BLaER1 treated with 17β-estradiol and CSF1 and Interleukin-3, amounts not matched to agents 10 nM and 100 nM (cell line): Measurements from ENCODE around the gene RUSF1.

Experiments used
- H3K27ac ChIP-seq, 11 experiments: shearing (Covaris generic); formaldehyde crosslinking; 2 replicates each; pipeline ENCODE4 v1.8.1; 2022
- H3K27me3 ChIP-seq, 11 experiments: shearing (Covaris generic); formaldehyde crosslinking; 2 replicates each; pipeline ENCODE4 v1.8.1; 2022
- H3K36me3 ChIP-seq, 11 experiments: shearing (Covaris generic); formaldehyde crosslinking; 2 replicates each; pipeline ENCODE4 v1.8.1; 2022
- H3K4me1 ChIP-seq, 10 experiments: shearing (Covaris generic); formaldehyde crosslinking; 2 replicates each; pipeline ENCODE4 v1.8.1; 2022
- H3K4me2 ChIP-seq, 11 experiments: shearing (Covaris generic); formaldehyde crosslinking; 2 replicates each; pipeline ENCODE4 v1.8.1; 2022
- H3K4me3 ChIP-seq, 10 experiments: shearing (Covaris generic); formaldehyde crosslinking; 2 replicates each; pipeline ENCODE4 v1.8.1; 2022
- H3K9ac ChIP-seq, 11 experiments: shearing (Covaris generic); formaldehyde crosslinking; 2 replicates each; pipeline ENCODE4 v1.8.1; 2022
- H3K9me3 ChIP-seq, 11 experiments: shearing (Covaris generic); formaldehyde crosslinking; replicated peaks in 1 of 11; 2 replicates each; pipeline ENCODE4 v1.8.1; 2022
- H4K20me1 ChIP-seq, 11 experiments: shearing (Covaris generic); formaldehyde crosslinking; 2 replicates each; pipeline ENCODE4 v1.8.1; 2022
- Cebpa-rat ChIP-seq, 11 experiments: shearing (Covaris generic); IDR thresholded peaks; 2 replicates each; pipeline ENCODE4 v1.8.1; 2022

Gene RUSF1

DNA sequence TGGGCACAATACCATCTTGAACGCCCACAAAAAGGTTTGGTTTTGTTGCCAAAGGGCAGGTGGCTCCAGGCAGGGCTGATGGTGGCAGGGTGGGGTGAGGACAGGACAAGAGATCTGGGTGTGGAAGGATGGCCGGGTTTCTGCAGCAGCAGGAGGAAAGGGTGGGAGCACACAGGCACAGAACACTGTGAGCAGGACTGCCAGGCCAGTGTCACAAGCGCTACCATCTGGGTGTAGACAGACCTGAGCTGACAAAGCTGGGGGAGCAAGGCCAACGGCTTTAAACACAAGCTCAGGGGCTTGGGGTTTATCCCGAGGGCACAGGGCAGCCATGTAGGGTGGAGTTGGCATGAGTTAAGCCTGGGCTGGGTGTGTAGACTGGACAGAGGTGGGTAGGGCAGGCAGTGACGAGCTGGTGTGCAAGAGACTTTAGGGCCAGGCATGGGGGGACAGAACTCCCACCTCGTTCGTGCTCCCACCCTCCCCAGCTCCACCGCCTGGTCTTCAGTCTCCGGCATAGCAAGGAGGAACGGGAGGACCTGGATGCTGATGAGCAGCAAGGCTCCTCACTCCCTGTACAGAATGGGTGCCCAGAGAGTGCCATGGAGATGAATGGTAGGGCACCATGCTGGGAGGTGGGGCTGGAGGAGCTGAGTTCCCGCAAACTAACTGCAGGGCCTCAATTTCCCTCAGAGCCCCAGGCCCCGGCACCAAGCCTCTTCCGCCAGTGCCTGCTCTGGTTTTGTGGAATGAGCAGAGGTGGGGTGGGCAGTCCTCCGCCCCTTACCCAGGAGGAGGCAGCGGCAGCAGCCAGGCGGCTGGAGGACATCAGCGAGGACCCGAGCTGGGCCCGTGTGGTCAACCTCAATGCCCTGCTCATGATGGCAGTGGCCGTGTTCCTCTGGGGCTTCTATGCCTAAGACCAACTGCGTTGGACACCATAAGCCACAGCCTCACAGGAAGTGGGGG is 18.3 kb downstream of the RUSF1 start:
- Histone ChIP-seq H3K36me3 (peaks cover 34 to 59% (median 50%) of the 10 kb centered on the region in 11 experiments), H3K9me3 (no peaks in the 10 kb centered on the region), H3K4me1 (peaks cover 15 to 47% (median 37%) of the 10 kb centered on the region in 10 experiments), H3K4me3 (no peak overlapping the region), H3K27me3 (peaks cover 0 to 23% (median 8%) of the 10 kb centered on the region in 11 experiments; a peak in 11 of 22 replicates), H3K4me2 (peak overlapping the region in 3 of 11 experiments; percentile 4 to 20 (median 20); a peak in 4 of 22 replicates), H3K9ac (peak overlapping the region in 1 of 11 experiments; percentile 22; a peak in 1 of 22 replicates), H3K27ac (no peak overlapping the region), H4K20me1 (peaks cover 0 to 57% (median 7%) of the 10 kb centered on the region in 11 experiments; a peak in 9 of 22 replicates)
- no peak for TF ChIP-seq Cebpa-rat (IDR thresholded peaks at IDR 0.05)

DNA sequence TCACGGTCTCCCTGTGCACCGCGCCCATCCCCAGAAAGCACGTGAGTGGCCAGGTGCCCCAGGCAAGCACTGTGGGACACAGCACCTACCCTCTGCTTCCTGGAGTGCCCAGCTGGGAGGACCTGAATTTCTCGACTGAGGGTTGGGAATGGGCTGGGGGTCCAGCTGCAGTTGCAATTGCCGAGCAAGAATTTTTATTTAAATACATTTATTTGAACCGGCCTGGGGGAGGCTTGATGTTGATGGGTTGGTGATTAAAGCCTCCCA is 19.0 kb downstream of the RUSF1 start:
- Histone ChIP-seq H3K4me3 (no peak overlapping the region), H3K27ac (no peak overlapping the region)
- TF ChIP-seq Cebpa-rat (IDR thresholded peaks at IDR 0.05) = no peak

DNA sequence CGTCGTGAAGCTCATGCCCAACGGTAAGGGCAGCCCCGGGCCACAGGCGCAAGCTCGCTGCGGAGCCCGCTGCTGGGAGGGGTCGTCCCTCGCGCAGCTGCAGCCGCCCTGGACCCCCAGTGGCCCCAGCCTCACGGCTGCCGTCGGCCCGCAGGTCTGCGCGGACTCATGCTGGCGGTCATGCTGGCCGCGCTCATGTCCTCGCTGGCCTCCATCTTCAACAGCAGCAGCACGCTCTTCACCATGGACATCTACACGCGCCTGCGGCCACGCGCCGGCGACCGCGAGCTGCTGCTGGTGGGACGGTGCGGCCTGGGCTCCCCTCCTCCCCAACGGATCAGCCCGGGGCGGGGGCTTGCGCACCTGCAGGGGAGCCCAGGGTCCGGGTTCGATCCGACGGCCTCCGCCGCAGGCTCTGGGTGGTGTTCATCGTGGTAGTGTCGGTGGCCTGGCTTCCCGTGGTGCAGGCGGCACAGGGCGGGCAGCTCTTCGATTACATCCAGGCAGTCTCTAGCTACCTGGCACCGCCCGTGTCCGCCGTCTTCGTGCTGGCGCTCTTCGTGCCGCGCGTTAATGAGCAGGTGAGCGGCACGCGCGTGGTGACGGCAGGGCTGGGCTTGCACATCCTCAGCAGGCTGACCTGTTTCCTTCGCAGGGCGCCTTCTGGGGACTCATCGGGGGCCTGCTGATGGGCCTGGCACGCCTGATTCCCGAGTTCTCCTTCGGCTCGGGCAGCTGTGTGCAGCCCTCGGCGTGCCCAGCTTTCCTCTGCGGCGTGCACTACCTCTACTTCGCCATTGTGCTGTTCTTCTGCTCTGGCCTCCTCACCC is 19.5 kb downstream of the RUSF1 start:
- Histone ChIP-seq H3K27me3 (peaks cover 0 to 23% (median 8%) of the 10 kb centered on the region in 11 experiments; a peak in 11 of 22 replicates), H3K36me3 (peaks cover 23 to 47% (median 38%) of the 10 kb centered on the region in 11 experiments), H3K4me3 (peak overlapping the region; percentile 58 to 75 (median 66); a peak in 17 of 20 replicates), H3K9ac (peak overlapping the region in 6 of 11 experiments; percentile 38 to 69 (median 58); a peak in 8 of 22 replicates), H3K4me2 (peak overlapping the region; percentile 91 to 100 (median 99)), H3K9me3 (no peaks in the 10 kb centered on the region), H3K27ac (no peak overlapping the region), H4K20me1 (peaks cover 0 to 61% (median 7%) of the 10 kb centered on the region in 11 experiments; a peak in 9 of 22 replicates), H3K4me1 (peaks cover 21 to 51% (median 40%) of the 10 kb centered on the region in 10 experiments)
- TF ChIP-seq Cebpa-rat (IDR thresholded peaks at IDR 0.05) = no peak

More for the DNA sequence above, 19.0 kb downstream of the RUSF1 start:
- no peak overlapping the region for H3K9ac ChIP-seq
- no peaks in the 10 kb centered on the region for H3K9me3 ChIP-seq
- H3K36me3 ChIP-seq = peaks cover 28 to 52% (median 44%) of the 10 kb centered on the region in 11 experiments
- H3K4me1 ChIP-seq = peaks cover 21 to 51% (median 40%) of the 10 kb centered on the region in 10 experiments
- H3K27me3 ChIP-seq = peaks cover 0 to 23% (median 8%) of the 10 kb centered on the region in 11 experiments; a peak in 11 of 22 replicates
- no peak overlapping the region for H3K4me2 ChIP-seq
- peaks cover 0 to 63% (median 7%) of the 10 kb centered on the region in 11 experiments; a peak in 9 of 22 replicates for H4K20me1 ChIP-seq

DNA sequence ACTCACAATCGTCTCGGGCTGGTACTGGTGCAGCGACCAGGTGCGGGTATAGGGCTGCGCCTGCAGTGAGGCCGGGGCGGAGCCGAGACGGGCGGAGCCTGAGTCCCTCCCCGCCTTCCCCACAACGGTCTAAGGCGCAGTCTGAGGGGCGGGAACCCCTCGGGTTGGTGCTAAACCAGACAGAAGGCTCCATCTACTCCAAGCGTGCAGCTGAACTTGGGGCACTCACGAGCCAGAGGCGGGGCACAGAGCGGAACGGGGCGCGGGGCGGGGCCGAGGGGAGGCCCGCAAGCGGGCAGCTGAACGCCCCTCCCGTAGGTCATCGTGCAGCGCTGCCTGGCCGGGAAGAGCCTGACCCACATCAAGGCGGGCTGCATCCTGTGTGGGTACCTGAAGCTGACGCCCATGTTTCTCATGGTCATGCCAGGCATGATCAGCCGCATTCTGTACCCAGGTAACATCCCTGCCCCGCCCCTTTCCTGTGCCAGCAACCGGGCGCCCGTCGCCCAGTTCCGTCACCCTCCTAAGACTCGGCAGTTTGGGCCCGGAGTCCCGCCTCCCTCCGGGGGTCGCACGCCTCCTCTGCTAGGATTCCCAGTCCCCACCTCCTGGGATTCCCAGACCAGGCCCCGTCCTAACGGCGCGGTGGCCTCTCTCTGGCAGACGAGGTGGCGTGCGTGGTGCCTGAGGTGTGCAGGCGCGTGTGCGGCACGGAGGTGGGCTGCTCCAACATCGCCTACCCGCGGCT is 20.3 kb downstream of the RUSF1 start:
- H3K4me3 ChIP-seq = peak overlapping the region; percentile 58 to 75 (median 66)
- H3K4me1 ChIP-seq = peaks cover 21 to 51% (median 40%) of the 10 kb centered on the region in 10 experiments
- H3K27me3 ChIP-seq = peaks cover 0 to 23% (median 8%) of the 10 kb centered on the region in 11 experiments; a peak in 11 of 22 replicates
- no peaks in the 10 kb centered on the region for H3K9me3 ChIP-seq
- peak overlapping the region in 1 of 11 experiments; percentile 23; a peak in 1 of 22 replicates for H3K27ac ChIP-seq
- H3K36me3 ChIP-seq = peaks cover 15 to 39% (median 30%) of the 10 kb centered on the region in 11 experiments
- H3K4me2 ChIP-seq = peak overlapping the region; percentile 91 to 100 (median 99)
- H4K20me1 ChIP-seq = peaks cover 0 to 53% (median 7%) of the 10 kb centered on the region in 11 experiments; a peak in 9 of 22 replicates
- no peak for TF ChIP-seq Cebpa-rat (IDR thresholded peaks at IDR 0.05)
- H3K9ac ChIP-seq = peak overlapping the region; percentile 38 to 71 (median 60); a peak in 21 of 22 replicates

DNA sequence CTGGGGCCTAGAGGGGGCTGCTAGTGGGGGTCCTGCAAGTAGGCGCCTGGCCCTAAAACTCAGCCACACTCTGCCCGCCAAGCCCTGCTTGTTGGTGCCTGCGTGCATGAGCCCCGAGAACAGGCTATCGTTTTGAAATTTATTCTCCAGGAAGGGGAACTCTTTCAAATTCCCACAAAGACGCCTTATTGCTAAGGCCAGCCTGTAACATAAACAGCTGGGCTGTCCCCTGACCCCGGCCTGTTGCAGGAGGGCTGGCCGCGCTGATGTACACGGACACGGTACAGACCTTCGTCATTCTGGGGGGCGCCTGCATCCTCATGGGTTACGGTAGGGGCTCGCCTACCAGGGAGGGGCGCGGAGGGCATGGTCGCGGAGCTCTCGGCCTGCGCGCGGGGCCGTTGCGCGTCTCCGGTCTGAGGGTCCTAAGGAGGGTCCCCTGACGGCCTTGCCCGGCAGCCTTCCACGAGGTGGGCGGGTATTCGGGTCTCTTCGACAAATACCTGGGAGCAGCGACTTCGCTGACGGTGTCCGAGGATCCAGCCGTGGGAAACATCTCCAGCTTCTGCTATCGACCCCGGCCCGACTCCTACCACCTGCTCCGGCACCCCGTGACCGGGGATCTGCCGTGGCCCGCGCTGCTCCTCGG is 21.0 kb downstream of the RUSF1 start:
- Histone ChIP-seq H3K9me3 (no peaks in the 10 kb centered on the region), H3K4me2 (peak overlapping the region; percentile 91 to 100 (median 99)), H3K27ac (peak overlapping the region in 1 of 11 experiments; percentile 23; a peak in 1 of 22 replicates), H3K4me1 (peaks cover 21 to 51% (median 40%) of the 10 kb centered on the region in 10 experiments), H3K36me3 (peaks cover 8 to 32% (median 23%) of the 10 kb centered on the region in 11 experiments), H3K27me3 (peaks cover 0 to 23% (median 8%) of the 10 kb centered on the region in 11 experiments; a peak in 11 of 22 replicates), H3K4me3 (peak overlapping the region; percentile 58 to 75 (median 66)), H4K20me1 (peaks cover 0 to 49% (median 7%) of the 10 kb centered on the region in 11 experiments; a peak in 9 of 22 replicates), H3K9ac (peak overlapping the region; percentile 38 to 71 (median 60); a peak in 21 of 22 replicates)
- TF ChIP-seq Cebpa-rat (IDR thresholded peaks at IDR 0.05) = no peak

DNA sequence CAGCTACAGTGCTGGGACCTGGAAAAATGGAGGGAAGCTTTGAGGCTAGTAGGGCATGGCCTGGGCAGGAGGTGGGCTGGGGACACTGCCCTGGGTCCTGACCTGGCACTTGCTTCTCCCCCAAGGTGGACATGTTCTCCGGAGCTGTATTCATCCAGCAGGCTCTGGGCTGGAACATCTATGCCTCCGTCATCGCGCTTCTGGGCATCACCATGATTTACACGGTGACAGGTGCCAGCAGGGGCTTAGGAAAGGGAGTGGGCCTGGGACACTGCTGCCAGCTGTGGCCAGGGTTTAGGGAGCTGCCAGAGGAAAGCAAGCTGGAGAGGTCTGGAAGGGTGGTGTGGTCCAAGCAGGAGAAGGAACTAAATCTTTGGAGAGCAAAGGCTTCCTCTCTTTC is 22.1 kb downstream of the RUSF1 start:
- Histone ChIP-seq H4K20me1 (peaks cover 0 to 40% (median 7%) of the 10 kb centered on the region in 11 experiments; a peak in 9 of 22 replicates), H3K4me2 (peak overlapping the region in 6 of 11 experiments; percentile 91 to 100 (median 98); a peak in 8 of 22 replicates), H3K9ac (no peak overlapping the region), H3K27me3 (peaks cover 0 to 23% (median 8%) of the 10 kb centered on the region in 11 experiments; a peak in 11 of 22 replicates), H3K9me3 (no peaks in the 10 kb centered on the region), H3K4me3 (no peak overlapping the region), H3K27ac (no peak overlapping the region), H3K4me1 (peaks cover 25 to 51% (median 42%) of the 10 kb centered on the region in 10 experiments), H3K36me3 (peaks cover 0 to 20% (median 14%) of the 10 kb centered on the region in 11 experiments; a peak in 15 of 22 replicates)
- TF ChIP-seq Cebpa-rat (IDR thresholded peaks at IDR 0.05) = no peak

DNA sequence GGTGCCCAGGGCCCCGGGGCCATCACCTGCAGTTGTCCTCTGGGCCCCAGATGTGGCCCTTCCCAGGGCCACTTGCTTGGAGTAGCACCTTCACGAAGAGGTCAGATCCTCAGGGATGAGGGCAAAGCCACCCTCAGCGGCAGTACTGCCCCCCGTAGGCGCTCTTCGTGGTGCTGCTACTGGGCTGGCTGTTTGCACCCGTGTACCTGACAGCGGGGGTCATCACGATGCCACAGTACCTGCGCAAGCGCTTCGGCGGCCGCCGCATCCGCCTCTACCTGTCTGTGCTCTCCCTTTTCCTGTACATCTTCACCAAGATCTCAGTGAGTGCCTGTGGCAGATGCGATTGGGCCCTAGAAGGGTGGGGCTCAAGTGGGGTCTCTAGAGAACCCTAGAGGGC is 22.6 kb downstream of the RUSF1 start:
- no peaks in the 10 kb centered on the region for H3K9me3 ChIP-seq
- H3K4me1 ChIP-seq = peaks cover 29 to 51% (median 42%) of the 10 kb centered on the region in 10 experiments
- no peak for TF ChIP-seq Cebpa-rat (IDR thresholded peaks at IDR 0.05)
- H4K20me1 ChIP-seq = peaks cover 0 to 35% (median 7%) of the 10 kb centered on the region in 11 experiments; a peak in 9 of 22 replicates
- H3K27ac ChIP-seq = no peak overlapping the region
- H3K4me2 ChIP-seq = peak overlapping the region in 4 of 11 experiments; percentile 4 to 12 (median 8); a peak in 3 of 22 replicates
- H3K27me3 ChIP-seq = peaks cover 0 to 23% (median 8%) of the 10 kb centered on the region in 11 experiments; a peak in 11 of 22 replicates
- H3K36me3 ChIP-seq = peaks cover 0 to 16% (median 10%) of the 10 kb centered on the region in 11 experiments; a peak in 15 of 22 replicates
- no peak overlapping the region for H3K4me3 ChIP-seq
- no peak overlapping the region for H3K9ac ChIP-seq
